GM18870 (cell line): ENCODE measurements around the gene MS4A6A.
"Not testable (repeated sequence)": the region's sequence is repeated elsewhere in the genome, so short reads cannot be mapped to it uniquely, and the experiment has no call there.

Experiments
- ATAC-seq: cut with Tn5 transposase; IDR thresholded peaks from one replicate; pipeline ENCODE4 v1.9.1; 2021; ENCODE audit warnings: moderate library complexity; ENCODE audit not compliant: unreplicated experiment

The MS4A6A gene, protein sequence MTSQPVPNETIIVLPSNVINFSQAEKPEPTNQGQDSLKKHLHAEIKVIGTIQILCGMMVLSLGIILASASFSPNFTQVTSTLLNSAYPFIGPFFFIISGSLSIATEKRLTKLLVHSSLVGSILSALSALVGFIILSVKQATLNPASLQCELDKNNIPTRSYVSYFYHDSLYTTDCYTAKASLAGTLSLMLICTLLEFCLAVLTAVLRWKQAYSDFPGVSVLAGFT

DNA sequence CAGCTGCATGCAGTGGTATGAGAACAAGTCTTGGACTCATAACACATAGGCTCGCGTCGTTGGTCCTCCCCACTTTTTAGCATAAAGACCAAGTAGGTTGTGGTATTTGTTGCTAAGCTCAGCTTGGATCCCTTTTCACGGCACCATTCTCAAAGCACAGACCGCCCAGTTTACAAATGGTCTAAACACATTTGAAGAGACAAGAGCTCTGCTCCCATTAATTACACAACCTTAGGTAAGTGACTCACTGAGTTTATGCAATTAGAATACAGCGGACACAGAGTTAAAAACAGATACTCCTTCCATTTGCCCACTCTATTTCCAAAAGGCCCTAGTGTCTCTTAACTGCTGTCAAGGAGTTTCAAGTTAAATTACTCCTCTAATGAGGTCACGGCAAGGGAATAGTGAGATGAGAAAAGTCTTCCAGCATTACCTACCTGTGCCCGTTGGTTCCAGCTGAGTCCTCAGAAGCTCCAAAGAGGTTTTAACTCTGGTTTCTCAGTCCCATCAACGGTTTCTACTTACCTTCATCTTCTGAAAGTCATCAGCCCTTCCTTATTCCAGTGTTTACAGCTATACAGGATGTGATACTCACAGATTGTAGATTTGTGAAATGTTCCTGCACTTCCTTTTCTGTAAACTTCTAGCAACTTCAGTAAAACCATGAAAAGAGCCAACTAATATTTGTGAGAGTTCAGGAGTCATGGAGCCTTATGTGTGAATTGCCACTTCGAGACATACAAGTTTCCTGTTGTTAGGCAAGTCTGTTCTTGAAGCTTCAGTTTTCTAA is at the start of gene MS4A6A:
Gene MS4A6A, minus strand, starts transcription at position 543 of the 790 bp plus-strand sequence. CDS start 1,356 bp downstream, outside the sequence.
- ATAC-seq = no peak

GRCh38 chr11:60230681-60231080 is 47.8 kb upstream of the MS4A6A start:
- ATAC-seq = no peak

- no peak for ATAC-seq
Measured at GRCh38 chr11:60222141-60222540, 39.3 kb upstream of the MS4A6A start.

DNA sequence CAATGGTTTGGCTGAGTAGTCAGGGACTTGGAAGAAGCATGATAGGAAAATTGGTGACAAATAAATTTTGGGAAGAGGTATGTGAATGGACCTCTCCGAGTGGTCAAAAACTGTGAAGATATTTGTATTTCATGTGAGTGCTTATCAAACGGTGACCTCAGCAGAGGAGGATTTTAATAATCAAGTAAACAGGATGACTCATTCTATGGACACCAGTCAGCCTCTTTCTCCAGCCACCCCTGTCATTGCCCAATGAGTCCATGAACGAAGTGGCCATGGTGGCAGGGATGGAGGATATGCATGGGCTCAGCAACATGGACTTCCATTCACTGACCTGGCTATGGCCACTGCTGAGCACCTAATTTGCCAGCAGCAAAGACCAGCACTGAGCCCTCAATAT is 38.8 kb upstream of the MS4A6A start:
- no peak for ATAC-seq

- ATAC-seq = no peak
Measured at GRCh38 chr11:60221181-60221580, 38.3 kb upstream of the MS4A6A start.

DNA sequence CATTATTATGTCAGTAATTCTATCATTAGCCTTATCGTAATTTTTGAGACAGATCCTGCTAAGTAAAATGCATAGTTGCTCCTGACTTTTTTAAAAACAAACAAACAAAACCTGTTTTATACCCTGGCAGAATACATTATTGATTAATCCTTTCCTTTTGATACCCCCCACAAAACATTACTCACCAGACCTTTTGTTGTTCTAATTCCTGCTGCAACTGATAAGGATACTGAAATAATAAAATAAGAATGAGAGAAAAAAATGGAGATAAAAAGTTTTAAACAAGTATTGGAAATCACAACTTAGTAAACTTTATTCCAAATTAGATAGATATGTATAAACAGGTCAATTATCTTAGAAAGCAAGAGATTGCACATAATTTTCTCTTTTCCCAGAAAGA is 31.5 kb upstream of the MS4A6A start:
- no peak for ATAC-seq

GRCh38 chr11:60211206-60211605 is 28.3 kb upstream of the MS4A6A start:
- no peak for ATAC-seq

DNA sequence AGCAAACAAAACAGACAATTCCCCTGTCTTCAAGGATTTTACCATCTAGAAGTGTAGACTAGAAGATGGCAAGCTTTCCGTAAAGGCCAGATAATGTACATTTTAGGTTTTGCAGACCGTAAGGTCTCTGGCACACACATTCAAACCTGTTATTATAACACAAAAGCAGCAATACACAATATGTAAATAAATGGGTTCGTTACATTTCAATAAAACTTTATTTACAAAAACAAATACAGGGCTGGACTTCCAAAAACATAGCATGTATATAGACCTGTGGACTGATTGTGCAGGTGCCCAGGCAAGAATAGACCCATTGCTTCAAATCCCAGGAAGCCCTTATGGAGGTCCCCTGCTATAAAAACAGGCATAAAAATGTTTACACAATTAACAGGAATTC is 27.1 kb upstream of the MS4A6A start:
- no peak for ATAC-seq

- ATAC-seq = no peak
Measured at GRCh38 chr11:60208951-60209350, 26.1 kb upstream of the MS4A6A start.

DNA sequence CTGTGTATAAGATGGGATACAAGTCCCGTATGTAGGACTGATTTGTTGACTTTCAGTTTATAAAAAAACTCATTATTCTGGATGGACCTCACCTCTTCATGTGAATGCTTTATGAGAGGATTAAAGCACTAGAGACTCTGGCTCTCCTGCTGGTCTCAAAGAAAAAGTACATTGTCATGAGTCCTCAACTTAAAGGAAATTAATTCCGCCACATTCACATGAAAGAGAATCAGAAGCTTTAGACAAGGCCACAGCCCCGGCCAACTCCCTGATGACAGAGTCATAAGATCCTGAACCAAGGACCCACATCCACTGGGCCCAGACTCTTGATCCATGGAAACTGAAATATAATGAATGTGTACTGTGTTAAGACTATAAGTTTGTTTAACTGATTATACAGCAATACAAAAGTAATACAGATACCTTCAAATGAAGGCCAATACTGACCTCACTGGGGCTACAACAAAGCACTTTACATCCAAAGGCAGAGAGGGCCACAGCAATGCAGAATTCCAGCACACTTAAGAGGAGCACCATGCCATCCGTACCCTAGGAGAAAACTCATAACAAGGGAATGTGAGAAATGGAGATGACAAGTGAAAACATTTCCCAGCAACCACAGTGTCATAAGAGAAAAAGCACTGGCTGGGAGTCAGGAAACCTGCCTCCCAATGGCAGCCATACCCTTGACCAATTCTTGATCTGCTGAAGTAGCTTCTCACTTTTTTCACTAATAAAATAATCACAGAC is 25.4 kb upstream of the MS4A6A start:
- ATAC-seq = no peak

- ATAC-seq = no peak
Measured at GRCh38 chr11:60206616-60207015, 23.7 kb upstream of the MS4A6A start.

DNA sequence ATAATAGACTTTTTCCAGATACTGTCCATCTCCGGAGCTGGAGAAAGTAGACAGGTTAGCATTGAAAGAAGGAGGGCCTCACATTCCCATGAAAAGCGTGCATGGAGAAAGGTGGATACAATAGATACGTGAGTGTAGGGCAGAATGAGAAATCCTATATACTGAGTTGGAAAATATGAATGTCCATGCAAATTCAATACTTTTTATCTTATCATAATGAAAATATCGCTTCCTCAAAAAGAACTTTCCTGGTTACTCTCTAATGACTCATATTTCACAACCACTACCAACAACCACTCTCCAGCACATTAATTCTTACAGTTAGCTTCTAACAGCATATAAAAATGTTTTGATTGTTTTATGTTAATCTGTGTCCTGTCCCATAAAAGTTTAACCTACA is 22.0 kb upstream of the MS4A6A start:
- ATAC-seq = peak; percentile 58

GRCh38 chr11:60201334-60201733 is 18.5 kb upstream of the MS4A6A start:
- ATAC-seq = not testable (repeated sequence)

DNA sequence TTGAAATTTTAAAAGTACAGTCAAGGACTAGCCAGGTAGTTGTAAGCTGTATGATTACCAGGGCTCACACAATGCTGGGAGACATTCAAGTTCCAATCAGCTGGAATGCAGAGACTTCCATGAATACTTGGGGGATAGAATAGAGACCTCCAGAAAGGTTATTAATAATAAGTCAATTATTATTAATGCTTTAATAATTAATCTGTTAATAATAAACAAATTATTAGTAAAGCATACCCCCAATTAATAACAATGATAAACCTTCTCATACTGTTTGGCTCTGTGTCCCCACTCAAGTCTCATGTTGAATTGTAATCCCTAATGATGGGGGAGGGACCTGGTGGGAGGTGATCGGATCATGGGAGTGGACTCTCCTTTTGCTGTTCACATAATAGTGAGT is 14.6 kb upstream of the MS4A6A start:
- no peak for ATAC-seq

GRCh38 chr11:60195923-60196368 is 13.1 kb upstream of the MS4A6A start:
- peak; percentile 55 for ATAC-seq

DNA sequence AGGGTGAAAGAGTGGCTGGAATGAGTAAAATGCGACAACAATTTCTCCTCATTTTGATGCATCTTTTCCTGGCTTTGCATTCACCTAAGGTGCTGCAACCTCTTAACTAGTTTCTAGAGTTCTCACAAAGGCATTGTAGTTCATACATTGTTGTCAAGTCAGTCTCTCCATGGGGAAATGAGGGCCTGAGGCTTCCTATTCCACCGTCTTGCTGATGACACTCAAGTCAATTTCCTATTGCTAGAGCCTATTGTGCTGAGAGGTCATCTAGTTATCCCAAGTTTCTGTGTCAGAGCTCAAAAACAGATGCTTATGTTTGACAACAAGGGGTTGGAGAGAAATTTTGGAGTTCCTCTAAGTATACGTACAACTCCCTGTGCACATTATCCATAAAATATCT is 11.6 kb upstream of the MS4A6A start:
- ATAC-seq = no peak

DNA sequence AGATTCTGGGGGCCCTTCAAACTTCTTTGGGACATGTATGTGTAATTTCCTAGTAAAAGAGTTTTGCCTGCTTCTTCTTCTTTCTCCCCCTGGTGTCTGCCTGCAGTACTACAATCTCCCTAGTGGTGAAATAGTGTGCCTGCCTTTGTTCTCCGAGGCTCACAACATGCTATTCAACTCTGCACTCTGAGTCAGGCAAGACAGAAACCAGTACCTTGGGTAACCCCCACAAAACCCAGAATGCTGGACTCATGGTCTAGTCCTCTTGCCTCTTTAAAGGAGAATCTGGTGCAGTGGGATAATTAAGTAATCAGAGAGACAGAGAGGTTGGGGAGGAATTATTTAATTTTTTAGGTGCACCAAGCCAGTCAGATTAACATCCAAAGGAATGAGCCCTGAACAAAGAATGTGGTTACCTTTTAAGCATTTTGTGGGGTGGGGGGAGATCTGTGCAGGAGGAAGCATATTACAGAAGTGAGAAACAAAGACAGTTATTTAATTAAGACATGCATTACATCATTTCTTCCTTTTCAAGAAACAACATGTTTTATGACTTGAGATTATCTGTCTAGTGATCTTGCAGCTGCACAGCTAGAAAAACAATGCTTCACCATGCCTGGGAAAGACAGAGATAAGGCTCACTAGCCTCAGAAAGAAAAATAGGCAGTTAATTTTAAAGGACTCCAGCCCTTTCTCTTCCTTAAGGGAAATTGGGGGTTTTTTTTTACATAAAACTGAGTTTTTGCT is 11.0 kb upstream of the MS4A6A start:
- peak; percentile 85 for ATAC-seq

DNA sequence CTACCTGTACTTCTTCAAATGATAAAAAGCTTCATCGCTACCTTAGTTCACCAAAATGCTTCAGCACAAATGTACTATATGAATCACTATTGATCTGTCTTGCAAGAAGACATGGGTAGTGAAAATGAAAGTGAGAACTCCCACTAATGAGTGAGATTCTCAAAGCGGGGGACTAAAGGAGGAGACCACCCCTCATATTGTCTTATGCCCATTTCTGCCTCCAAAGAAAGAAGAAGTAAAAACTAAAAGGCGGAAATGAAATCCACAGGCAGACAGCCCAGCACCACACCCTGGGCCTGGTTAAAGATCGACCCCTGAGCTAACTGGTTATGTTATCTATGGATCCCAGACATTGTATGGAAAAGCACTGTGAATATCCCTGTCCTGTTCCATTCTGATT is 9.7 kb upstream of the MS4A6A start:
- ATAC-seq = not testable (repeated sequence)

DNA sequence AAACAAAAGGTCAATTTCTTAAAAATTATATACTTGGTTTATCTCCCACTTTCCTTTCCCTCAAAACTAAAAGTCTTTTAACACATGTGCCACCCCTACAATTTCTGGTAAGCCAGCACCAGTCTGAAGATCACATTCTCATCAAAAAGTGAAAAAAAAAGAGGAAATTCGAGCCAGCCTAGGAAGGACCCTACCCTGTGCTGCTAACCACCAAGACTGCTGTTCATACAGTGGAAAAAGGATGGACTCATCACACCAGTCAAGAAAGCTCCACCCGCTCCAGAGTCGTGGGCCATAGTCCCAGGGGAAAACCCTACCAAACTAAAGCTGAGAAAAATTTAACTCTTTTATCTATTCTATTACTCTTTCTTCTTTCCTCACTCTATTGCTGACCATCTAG is 5.6 kb upstream of the MS4A6A start:
- ATAC-seq = not testable (repeated sequence)

DNA sequence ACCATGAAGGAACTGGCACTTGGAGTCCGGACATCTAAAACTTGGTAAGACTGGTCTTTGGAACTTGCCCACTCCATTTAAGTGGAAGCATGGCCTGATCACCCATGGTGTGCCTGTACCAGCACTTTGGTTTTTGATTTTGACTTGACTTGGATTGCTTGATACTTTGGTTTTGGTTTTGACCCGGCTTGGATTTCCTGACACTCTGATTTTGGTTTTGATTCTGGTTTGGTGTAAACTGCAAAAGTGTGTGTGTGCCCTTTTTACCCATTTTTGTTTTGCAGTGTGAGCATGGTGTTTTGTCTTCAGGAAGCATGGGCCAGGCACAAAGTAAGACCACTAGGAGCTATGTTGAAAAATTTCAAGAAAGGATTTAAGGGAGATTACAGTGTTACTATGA is 3.2 kb upstream of the MS4A6A start:
- ATAC-seq = not testable (repeated sequence)

DNA sequence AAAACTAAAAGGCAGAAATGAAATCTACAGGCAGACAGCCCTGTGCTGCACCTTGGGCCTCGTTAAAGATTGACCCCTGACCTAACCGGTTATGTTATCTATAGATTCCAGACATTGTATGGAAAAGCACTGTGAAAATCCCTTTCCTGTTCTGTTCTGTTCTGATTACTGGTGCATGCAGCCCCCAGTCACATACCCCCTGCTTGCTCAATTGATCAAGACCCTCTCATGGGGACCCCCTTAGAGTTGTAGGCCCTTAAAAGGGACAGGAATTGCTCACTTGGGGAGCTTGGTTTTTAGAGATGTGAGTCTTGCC is 2.6 kb upstream of the MS4A6A start:
- not testable (repeated sequence) for ATAC-seq
